ENCODE results near the gene ENTREP3.
"Not testable (repeated sequence)": the region's sequence is repeated elsewhere in the genome, so short reads cannot be mapped to it uniquely, and the experiment has no call there.

Gene ENTREP3

GRCh38 chr1:155250633-155251449 lies 4.4 kb downstream of the ENTREP3 start:
- DNase-seq = peak; percentile 92

DNA sequence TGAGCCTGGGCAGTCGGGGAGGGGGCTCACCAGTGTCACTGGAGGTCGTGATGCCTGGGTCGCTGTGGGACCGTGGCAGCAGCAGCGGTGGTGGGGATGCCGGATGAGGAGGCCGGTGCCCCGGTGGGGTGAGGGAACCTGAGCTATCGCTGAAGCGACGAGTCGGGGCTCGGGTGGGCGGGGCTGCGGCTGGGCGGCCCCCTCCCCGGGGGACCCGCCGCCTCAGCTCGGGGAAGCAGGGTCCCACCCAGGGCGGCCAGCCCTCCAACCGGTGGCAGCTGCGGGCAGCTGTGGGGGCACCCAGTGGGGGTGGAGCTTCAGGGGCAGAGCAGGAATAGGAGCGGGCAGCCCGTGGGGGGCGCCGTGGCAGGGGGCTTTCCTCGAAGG lies 5.0 kb downstream of the ENTREP3 start:
- no peak for DNase-seq

DNA sequence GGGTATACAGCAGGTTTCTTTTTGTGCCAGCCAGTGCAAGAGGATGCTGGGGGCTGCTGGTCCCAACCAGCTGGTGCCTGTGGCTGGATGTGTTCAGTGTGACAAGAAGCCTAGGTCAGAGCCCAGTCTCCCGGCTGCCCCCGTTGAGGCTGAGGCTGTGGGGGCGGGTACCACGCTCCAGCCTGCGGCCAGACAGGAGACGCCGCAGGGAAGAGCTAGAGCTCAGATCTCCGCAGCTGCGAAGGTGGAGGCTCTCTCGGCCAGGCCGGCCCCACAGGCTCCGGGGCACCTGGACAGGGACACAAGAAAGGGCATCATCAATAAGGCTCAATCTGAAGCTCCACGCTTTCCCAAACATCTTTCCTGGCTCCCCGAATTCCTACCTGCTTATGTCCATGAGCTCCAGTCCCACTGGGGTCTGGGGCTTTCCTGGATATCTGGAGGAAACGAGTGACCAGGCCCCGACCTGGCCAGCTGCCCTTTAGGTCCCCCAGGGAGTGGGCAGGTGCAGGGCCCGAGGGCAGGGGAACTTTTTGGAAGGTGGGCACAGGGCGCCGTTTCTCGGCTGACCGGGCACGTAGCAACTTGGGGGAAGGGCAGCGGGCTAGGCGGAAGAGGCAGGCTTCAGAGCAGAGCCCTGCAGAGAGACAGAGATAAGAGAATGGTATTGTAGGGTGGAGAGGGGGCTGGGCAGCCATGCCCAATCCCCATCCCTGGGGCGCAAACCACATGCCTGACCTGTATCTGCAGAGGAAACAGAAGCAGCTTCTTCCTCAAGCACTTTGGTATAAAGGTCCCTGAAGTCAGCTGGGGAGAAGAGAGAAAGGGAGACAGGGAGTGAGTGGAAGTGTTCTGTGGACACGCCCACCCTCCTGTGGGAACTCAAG lies 7.4 kb downstream of the ENTREP3 start:
- DNase-seq = no peak

DNA sequence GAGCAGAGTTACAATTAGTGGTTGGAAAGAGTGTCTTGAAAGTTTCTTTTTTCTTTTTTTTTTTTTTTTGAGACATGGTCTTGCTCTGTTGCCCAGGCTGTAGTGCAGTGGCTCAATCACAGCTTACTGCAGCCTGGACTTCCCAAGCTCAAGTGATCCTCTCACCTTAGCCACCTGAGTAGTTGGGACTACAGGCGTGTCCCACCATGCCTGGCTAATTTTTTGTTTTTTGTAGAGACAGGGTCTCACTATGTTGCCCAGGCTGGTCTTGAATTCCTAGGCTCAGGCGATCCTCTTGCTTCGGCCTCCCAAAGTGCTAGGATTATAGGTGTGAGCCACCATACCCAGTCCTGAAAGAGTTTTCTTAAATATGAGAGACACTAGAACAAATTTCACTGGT lies 8.5 kb downstream of the ENTREP3 start:
- DNase-seq = not testable (repeated sequence)

GRCh38 chr1:155245163-155245524 lies 10.1 kb downstream of the ENTREP3 start:
- DNase-seq = no peak

DNA sequence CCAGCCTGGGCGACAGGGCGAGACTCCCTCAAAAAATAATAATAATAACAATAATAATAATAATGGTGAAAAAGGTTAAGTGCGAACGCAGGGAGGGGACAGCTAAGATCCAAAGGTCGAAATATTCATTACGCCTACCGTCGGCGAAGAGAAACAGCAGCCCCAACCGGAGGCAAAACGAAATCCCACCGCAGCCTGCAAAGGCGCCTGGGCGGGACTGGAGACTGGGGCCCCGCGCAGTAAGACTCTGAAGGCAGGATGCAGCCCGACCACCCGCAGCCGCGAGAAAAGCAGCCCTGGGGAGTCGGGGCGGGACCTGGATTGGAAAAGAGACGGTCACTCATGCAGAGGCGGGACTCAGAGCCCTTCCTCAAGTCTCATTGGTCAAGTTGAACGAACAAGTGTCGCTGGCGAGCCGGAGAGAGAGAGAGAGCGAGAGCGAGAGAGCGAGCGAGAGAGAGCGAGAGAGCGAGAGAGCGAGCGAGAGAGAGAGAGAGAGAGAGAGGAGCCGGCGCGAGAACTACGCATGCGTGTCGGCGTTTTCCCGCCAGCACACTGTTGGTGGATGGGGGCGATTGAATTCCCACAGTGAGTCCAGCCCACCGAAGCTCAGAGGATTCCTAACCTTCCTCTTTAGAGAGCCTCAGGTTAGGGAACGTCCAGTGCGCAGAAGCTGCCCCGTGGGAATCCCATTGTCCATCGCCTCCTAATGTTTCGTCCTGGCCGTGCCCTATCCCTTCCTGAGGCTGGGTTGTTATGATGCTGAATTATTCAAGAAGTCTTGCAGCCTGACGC lies 10.7 kb downstream of the ENTREP3 start:
- DNase-seq = peak; percentile 98

DNA sequence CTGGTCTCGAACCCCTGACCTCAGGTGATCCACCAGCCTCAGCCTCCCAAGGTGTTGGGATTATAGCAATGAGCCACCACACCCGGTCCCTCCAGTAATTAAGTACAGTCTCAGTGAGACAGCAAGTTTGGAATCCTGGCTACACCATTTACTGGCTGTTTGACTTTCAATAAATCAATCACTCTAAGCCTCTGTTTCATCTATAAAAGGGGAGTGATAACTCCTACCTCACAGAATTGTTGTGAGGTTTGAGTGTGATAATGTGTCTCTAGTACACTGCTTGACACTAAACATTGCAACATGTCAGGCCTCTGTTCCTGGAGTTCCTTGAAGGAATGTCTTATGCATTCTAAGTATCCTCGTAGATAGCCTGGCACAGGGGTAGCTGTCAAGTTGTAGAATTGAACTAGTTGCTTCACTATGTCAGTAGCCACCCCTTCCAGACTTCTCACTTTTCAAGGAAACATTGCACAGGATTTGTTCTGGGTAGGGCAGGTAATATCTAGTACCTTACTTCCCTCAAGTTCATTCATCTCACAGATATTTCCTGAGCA lies 12.4 kb downstream of the ENTREP3 start:
- DNase-seq = no peak

DNA sequence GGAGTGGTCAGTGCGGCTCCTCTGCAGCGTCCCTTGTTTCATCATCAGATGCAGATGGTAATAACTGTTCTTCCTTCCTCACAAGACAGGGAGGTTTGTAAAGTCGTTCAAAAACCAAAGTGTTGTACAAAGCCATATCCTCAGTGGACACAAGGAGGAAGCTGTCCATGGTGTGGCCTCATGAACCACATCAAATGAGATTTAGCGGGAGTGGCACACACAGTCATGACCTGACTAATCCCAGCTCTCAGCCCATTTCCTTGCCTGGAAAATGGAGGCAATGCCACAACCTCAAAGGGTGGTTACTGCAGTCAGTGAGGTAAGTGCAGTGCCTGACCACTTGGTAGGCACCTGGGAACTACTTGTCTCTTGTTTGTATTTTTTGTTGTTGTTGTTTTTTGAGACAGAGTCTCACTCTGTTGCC lies 13.4 kb downstream of the ENTREP3 start:
- DNase-seq = no peak

DNA sequence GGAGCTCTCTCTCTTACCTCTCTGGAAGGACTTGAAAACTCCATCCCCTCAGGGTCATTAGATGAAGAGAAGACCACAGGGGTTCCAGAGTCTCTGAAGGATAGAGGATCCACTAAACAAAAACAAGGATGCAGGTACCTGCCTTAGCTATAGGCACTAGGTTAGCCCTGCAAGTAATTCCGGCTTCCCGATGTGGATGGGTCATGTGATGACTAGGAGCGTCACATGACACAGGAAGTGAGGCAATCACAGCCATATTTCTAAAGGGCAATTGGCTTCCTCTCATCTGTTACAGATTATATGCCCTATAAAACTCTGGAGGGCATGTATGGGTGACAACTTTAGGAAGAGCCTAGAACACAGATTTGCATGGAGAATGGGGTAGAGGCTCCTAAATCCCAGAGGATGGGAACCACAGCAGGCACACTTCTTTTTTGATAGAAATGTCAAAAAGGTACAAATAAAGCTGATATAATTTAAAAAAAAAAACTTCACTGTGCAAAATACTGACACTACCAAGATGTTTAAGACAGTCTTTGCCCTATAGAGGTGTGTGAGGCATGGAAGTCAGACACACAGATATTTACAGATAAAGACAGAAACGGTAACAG lies 14.1 kb downstream of the ENTREP3 start:
- peak; percentile 77 for DNase-seq

- DNase-seq = no peak
Observed at GRCh38 chr1:155236451-155236850, 18.8 kb downstream of the ENTREP3 start.

DNA sequence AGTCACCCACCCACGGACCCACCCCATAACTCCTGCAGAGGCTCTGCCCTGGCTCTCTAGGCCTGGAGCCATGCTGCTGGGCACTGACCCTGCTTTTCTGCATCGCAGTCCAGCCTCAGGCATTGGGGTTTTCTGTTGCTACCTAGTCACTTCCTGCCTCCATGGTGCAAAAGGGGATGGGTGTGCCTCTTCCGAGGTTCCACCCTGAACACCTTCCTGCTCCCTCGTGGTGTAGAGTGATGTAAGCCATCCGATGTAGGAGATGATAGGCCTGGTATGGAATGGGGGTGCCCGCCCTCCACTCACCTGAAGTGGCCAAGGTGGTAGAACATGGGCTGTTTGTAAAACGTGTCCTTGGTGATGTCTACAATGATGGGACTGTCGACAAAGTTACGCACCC lies 19.9 kb downstream of the ENTREP3 start:
- not testable (repeated sequence) for DNase-seq

DNA sequence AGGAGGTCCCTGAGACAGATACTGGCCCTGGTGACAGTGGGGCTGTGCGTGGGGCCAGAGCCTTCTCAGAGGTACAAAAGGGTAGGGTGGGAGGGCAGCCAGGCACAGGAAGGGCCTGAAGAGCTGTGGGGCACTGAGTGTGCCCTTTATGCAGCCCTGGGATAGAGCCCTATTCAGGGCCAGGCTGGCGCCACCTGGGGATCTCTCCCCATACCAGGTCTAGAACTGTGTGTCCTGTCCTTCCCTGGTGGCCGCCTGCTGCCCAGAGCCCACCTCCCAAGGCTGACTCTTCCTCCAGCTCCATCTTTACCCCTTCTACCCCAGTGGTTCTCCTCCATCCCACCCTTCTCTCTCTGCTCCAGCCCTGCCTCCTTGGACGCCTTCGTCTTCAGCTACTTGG lies 21.8 kb downstream of the ENTREP3 start:
- not testable (repeated sequence) for DNase-seq

DNA sequence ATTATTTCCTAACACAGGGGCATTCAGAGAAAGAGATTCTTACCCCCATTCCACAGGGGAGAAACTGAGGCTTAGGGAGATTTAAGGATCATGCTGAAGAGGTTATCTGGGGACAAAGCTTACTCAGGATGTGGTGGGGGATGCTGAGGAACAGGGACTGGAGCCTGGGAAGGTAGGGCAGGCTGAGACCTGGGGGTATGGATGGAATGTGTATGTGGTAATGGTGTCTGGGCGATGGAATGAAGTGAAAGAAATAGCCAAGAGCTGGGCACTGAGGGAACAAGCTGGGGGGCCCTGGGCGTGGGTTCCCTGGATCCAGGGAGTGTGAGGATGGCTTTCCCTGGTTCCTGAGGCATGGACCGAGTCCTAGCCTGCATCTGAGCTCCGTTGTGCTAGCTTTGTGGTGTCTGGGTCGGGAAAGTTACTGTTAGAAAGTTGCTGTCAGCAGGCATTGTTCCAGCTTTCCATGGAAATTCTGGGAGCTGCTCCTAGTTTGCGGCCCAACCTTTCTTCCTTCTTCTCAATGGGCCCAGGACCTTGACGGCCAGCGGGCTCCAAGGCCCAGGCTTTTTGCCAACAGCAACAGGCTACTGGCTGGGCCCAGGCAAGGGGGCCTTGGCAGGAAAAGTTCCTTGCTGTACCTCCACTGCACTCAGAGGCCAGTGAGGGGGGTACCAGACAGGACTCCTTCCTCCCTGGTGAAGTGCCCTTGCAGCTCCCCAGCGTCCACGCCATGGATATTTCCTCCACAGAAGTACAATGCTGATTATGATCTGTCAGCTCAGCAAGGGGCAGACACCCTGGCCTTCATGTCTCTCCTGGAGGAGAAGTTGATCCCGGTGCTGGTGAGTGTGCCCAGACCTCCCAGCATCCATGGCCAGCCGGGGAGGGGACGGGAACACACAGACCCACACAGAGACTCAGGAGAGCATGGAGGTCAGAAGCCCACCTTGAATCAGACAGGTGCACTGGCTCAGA lies 23.0 kb downstream of the ENTREP3 start:
- not testable (repeated sequence) for DNase-seq

DNA sequence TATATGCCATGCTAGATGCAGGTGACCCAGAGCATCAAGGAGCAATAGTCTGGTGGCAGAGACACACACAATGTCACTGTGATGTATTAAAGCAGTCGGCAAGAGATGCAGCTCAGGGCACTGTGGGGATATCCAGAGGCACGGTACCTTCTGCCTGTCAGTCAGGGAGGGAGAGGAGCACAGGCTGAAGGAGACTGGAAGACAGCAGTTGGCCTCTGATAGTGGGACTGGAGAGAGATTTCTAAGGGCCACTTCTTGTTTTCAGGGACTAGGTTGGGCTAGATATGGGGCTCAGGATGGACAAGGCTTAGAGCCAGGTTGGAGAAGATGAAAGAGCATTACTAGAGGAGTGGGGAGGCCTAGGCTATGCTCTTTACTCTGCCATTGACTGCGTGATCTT lies 24.0 kb downstream of the ENTREP3 start:
- not testable (repeated sequence) for DNase-seq

GRCh38 chr1:155228096-155228427 lies 27.2 kb downstream of the ENTREP3 start:
- DNase-seq = no peak

DNA sequence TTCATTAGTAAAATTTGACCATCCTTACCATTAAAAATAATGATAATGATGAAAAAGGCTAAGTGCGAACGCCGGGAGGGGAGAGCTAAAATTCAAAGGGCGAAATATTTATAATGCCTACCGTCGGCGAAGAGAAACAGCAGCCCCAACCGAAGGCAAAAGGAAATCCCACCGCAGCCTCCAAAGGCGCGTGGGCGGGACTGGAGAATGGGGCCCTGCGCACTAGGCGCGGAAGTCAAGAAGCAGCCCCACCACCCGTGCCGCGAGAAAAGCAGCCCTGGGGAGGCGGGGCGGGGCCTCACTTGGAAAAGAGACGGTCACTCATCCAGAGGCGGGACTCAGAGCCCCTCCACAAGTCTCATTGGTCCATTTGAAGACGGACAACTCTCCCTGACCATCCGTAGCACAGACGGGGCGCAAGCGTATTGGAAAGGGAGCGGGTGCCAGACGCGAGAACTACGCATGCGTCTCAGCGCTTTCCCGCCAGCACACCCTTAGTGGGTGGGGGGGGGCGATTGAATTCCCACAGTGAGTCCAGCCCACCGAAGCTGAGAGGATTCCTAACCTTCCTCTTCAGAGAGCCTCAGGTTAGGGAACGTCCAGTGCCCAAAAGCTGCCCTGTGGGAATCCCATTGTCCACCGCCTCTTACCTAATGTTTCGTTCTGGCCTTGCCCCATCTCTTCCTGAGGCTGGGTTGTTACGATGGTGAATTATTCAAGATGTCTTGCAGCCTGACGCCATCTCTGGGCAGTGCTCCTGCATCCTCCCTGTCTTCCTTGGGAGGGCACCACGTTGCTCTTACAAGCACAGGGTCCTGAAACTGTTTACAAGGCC lies 27.8 kb downstream of the ENTREP3 start:
- peak; percentile 99 for DNase-seq

- DNase-seq = peak; percentile 64
Observed at GRCh38 chr1:155226910-155227260, 28.4 kb downstream of the ENTREP3 start.

GRCh38 chr1:155226188-155226909 lies 28.9 kb downstream of the ENTREP3 start:
- peak; percentile 74 for DNase-seq

- DNase-seq = not testable (repeated sequence)
Observed at GRCh38 chr1:155225404-155225759, 29.9 kb downstream of the ENTREP3 start.

- DNase-seq = no peak
Observed at GRCh38 chr1:155223047-155223446, 32.2 kb downstream of the ENTREP3 start.

Data from NCI-H1105 (cell line).